ENCODE results near the gene CIRBP. TPM values are rescaled to one million over a fixed set of nuclear protein-coding genes. Genes with fewer than 3 reads are reported as not detected.
A peak's percentile ranks its signal among the peaks of the same experiment; 100 is the strongest.

Gene CIRBP
- total and polyA plus RNA-seq, 2 of the 13 experiments (the other 11 are each of a cell fraction or from before 2014, with no cell fraction given) = 133 to 140 TPM

DNA sequence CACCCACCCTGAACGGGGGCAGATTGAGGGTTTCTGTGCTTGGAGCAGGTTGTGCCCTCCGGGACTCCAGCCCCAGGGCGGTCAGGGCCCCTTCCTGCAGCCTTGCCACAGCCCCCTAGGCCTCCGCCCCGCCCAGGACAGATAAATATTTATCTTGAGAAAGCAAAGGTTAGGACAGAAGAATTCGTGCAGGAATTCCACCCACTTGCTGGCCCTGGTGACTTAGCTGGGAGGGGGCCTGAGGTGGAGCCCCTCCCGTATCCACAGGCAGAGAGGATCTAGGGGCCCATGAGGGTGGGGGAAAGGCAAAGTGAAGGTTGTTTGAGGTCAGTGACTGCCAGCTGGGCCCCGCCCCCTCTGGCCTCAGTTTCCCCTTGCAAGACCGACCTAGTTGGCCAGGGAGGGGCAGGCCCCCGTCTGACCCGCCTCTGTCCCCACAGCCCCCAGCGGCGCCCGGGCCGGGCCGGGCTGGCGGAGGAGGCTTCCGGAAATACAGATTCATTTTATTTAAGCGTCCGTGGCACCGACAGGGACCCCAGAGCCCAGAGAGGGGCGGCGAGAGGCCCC, 15.5 kb upstream of the CIRBP start (continued):
- TF ChIP-seq AGO2 (optimal IDR thresholded peaks at IDR 0.05; ENCODE audit: low read depth, low read length) (peak; percentile 99), NFIC (IDR thresholded peaks at IDR 0.05; ENCODE audit: low read length) (peak; percentile 75; the same call in 1 of the 2 replicates), NCOA2 (CRISPR knock-in tag; IDR thresholded peaks at IDR 0.05) (peak; percentile 89), HDAC1 (CRISPR knock-in tag; IDR thresholded peaks at IDR 0.05) (peak; percentile 52), ZNF546 (CRISPR knock-in tag; conservative IDR thresholded peaks at IDR 0.05) (no peak), THAP11 (CRISPR knock-in tag; IDR thresholded peaks at IDR 0.05) (peak; percentile 55; the same call in 1 of the 2 replicates), HMGA1 (CRISPR knock-in tag; conservative IDR thresholded peaks at IDR 0.05) (no peak), ZNF567 (CRISPR knock-in tag; IDR thresholded peaks at IDR 0.05; ENCODE audit: borderline replicate concordance) (no peak), GZF1 (CRISPR knock-in tag; IDR thresholded peaks at IDR 0.05) (no peak), ZNF713 (CRISPR knock-in tag; IDR thresholded peaks at IDR 0.05) (no peak), HNRNPH1 (optimal IDR thresholded peaks at IDR 0.05; ENCODE audit: low read depth, low read length) (peak; percentile 26), RCOR2 (CRISPR knock-in tag; IDR thresholded peaks at IDR 0.05) (no peak), ZNF12 (CRISPR knock-in tag; IDR thresholded peaks at IDR 0.05) (no peak), GATAD1 (CRISPR knock-in tag; IDR thresholded peaks at IDR 0.05) (0 out of 2 replicates have a peak, but pooled peaks have one; percentile 9), NR3C1 (CRISPR knock-in tag; IDR thresholded peaks at IDR 0.05) (no peak), IKZF4 (CRISPR knock-in tag; IDR thresholded peaks at IDR 0.05; ENCODE audit: borderline replicate concordance, low read depth, not compliant biosample characterization) (no peak), ZFP36 (IDR thresholded peaks at IDR 0.05; ENCODE audit: borderline replicate concordance, low read depth, low read length, partially characterized antibody) (no peak), ZNF263 (CRISPR knock-in tag; IDR thresholded peaks at IDR 0.05) (no peak; the same call in 1 of the 2 replicates), IRX3 (CRISPR knock-in tag; IDR thresholded peaks at IDR 0.05; ENCODE audit: borderline replicate concordance, low read depth) (no peak), RFXAP (CRISPR knock-in tag; IDR thresholded peaks at IDR 0.05; ENCODE audit: borderline replicate concordance) (no peak), ZNF224 (CRISPR knock-in tag; IDR thresholded peaks at IDR 0.05) (no peak; the same call in 1 of the 2 replicates), ZNF547 (CRISPR knock-in tag; IDR thresholded peaks at IDR 0.05) (0 out of 2 replicates have a peak, but pooled peaks have one; percentile 27), ZNF101 (CRISPR knock-in tag; IDR thresholded peaks at IDR 0.05; ENCODE audit: borderline replicate concordance, low read depth) (no peak), ZC3H13 (CRISPR knock-in tag; IDR thresholded peaks at IDR 0.05) (no peak), ZNF83 (CRISPR knock-in tag; IDR thresholded peaks at IDR 0.05; ENCODE audit: borderline replicate concordance) (no peak; the same call in 1 of the 2 replicates), MYC (CRISPR knock-in tag; IDR thresholded peaks at IDR 0.05; ENCODE audit: borderline replicate concordance) (0 out of 2 replicates have a peak, but pooled peaks have one; percentile 10)
- TF ChIP-seq, protein P1, sequence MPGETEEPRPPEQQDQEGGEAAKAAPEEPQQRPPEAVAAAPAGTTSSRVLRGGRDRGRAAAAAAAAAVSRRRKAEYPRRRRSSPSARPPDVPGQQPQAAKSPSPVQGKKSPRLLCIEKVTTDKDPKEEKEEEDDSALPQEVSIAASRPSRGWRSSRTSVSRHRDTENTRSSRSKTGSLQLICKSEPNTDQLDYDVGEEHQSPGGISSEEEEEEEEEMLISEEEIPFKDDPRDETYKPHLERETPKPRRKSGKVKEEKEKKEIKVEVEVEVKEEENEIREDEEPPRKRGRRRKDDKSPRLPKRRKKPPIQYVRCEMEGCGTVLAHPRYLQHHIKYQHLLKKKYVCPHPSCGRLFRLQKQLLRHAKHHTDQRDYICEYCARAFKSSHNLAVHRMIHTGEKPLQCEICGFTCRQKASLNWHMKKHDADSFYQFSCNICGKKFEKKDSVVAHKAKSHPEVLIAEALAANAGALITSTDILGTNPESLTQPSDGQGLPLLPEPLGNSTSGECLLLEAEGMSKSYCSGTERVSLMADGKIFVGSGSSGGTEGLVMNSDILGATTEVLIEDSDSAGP (CRISPR knock-in tag; IDR thresholded peaks at IDR 0.05; ENCODE audit: borderline replicate concordance) = 0 out of 2 replicates have a peak, but pooled peaks have one; percentile 5
- TF ChIP-seq, protein P2, sequence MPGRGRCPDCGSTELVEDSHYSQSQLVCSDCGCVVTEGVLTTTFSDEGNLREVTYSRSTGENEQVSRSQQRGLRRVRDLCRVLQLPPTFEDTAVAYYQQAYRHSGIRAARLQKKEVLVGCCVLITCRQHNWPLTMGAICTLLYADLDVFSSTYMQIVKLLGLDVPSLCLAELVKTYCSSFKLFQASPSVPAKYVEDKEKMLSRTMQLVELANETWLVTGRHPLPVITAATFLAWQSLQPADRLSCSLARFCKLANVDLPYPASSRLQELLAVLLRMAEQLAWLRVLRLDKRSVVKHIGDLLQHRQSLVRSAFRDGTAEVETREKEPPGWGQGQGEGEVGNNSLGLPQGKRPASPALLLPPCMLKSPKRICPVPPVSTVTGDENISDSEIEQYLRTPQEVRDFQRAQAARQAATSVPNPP (CRISPR knock-in tag; IDR thresholded peaks at IDR 0.05) = no peak
- TF ChIP-seq, protein P3, sequence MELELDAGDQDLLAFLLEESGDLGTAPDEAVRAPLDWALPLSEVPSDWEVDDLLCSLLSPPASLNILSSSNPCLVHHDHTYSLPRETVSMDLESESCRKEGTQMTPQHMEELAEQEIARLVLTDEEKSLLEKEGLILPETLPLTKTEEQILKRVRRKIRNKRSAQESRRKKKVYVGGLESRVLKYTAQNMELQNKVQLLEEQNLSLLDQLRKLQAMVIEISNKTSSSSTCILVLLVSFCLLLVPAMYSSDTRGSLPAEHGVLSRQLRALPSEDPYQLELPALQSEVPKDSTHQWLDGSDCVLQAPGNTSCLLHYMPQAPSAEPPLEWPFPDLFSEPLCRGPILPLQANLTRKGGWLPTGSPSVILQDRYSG (CRISPR knock-in tag; IDR thresholded peaks at IDR 0.05) = no peak

Measured in HepG2 (cell line).